Chondrocyte (in vitro differentiated cells): Measurements from ENCODE around the gene USP40. TPM values are rescaled to one million over a fixed set of nuclear protein-coding genes. Genes with fewer than 3 reads are reported as not detected.
"Not testable (repeated sequence)": the region's sequence is repeated elsewhere in the genome, so short reads cannot be mapped to it uniquely, and the experiment has no call there.

Experiments
- DNase-seq: peaks from one replicate; pipeline ENCODE4 v3.0.0; 2021; ENCODE audit warnings: mixed read lengths, low spot score
- H3K27ac Mint-ChIP-seq: one replicate; pipeline ENCODE4 v1.8.0; 2021; ENCODE audit warnings: mild to moderate bottlenecking, moderate library complexity, mixed read lengths; ENCODE audit not compliant: unreplicated experiment
- H3K27me3 Mint-ChIP-seq: 2 replicates; pipeline ENCODE4 v1.8.0; 2021; ENCODE audit warnings: low read depth, mixed read lengths
- H3K36me3 Mint-ChIP-seq: 2 replicates; pipeline ENCODE4 v1.8.0; 2021; ENCODE audit warnings: low read depth, mixed read lengths
- H3K4me1 Mint-ChIP-seq: 2 replicates; pipeline ENCODE4 v1.8.0; 2021; ENCODE audit warnings: low read depth, mild to moderate bottlenecking, mixed read lengths
- H3K4me3 Mint-ChIP-seq: one replicate; pipeline ENCODE4 v1.8.0; 2021; ENCODE audit warnings: mild to moderate bottlenecking, moderate library complexity, mixed read lengths; ENCODE audit not compliant: unreplicated experiment
- H3K9me3 Mint-ChIP-seq: 2 replicates; pipeline ENCODE4 v1.8.0; 2021; ENCODE audit warnings: low read depth, mixed read lengths
- CTCF ChIP-seq: fragments of 200-600 bp; sonication (generic); IDR thresholded peaks from 2 replicates; pipeline ENCODE4 v1.5.0; 2021; ENCODE audit warnings: antibody characterized with exemption, mild to moderate bottlenecking, moderate library complexity
- total RNA-seq: library from RNA; stranded (reverse); gene quantifications from 3 replicates; pipeline ENCODE4 v1.2.1, GENCODE V29; 2021

The USP40 gene
- total RNA-seq, 1 donor from 2014 or later, result 29.4 TPM

GRCh38 chr2:233593201-233593600, 26.6 kb upstream of the USP40 start:
- no peak overlapping the region for H3K4me3 Mint-ChIP-seq
- no peaks in the 10 kb centered on the region for H3K4me1 Mint-ChIP-seq
- no peak for DNase-seq
- no peak for TF ChIP-seq CTCF
- H3K27me3 Mint-ChIP-seq, result no peaks in the 10 kb centered on the region
- H3K27ac Mint-ChIP-seq, result no peak overlapping the region
- H3K36me3 Mint-ChIP-seq, result no peaks in the 10 kb centered on the region
- H3K9me3 Mint-ChIP-seq, result no peaks in the 10 kb centered on the region

- not testable (repeated sequence) for H3K4me3 Mint-ChIP-seq, H3K36me3 Mint-ChIP-seq
Observed at GRCh38 chr2:233592706-233593105, 26.1 kb upstream of the USP40 start.

GRCh38 chr2:233588400-233588799, 21.8 kb upstream of the USP40 start:
- Mint-ChIP-seq H3K4me1 (no peaks in the 10 kb centered on the region), H3K4me3 (no peak overlapping the region)
- no peak for DNase-seq

More at GRCh38 chr2:233592706-233593105, 26.1 kb upstream of the USP40 start:
- not testable (repeated sequence) for DNase-seq, H3K4me1 Mint-ChIP-seq, H3K27me3 Mint-ChIP-seq, H3K27ac Mint-ChIP-seq, H3K9me3 Mint-ChIP-seq

GRCh38 chr2:233584210-233584609, 17.6 kb upstream of the USP40 start:
- H3K9me3 Mint-ChIP-seq, result no peaks in the 10 kb centered on the region
- no peak overlapping the region for H3K27ac Mint-ChIP-seq
- no peak for DNase-seq
- no peaks in the 10 kb centered on the region for H3K4me1 Mint-ChIP-seq
- TF ChIP-seq CTCF, result no peak
- no peak overlapping the region for H3K4me3 Mint-ChIP-seq
- H3K36me3 Mint-ChIP-seq, result no peaks in the 10 kb centered on the region
- H3K27me3 Mint-ChIP-seq, result no peaks in the 10 kb centered on the region

More at GRCh38 chr2:233588400-233588799, 21.8 kb upstream of the USP40 start:
- Mint-ChIP-seq H3K36me3 (no peaks in the 10 kb centered on the region), H3K27me3 (no peaks in the 10 kb centered on the region), H3K27ac (no peak overlapping the region), H3K9me3 (no peaks in the 10 kb centered on the region)
- TF ChIP-seq CTCF, result no peak

- not testable (repeated sequence) for H3K4me1 Mint-ChIP-seq, H3K36me3 Mint-ChIP-seq, DNase-seq, H3K9me3 Mint-ChIP-seq, H3K27me3 Mint-ChIP-seq, H3K4me3 Mint-ChIP-seq, H3K27ac Mint-ChIP-seq
Observed at GRCh38 chr2:233583217-233583965, 16.8 kb upstream of the USP40 start.

- H3K4me1 Mint-ChIP-seq, H3K4me3 Mint-ChIP-seq, H3K36me3 Mint-ChIP-seq, H3K27ac Mint-ChIP-seq, DNase-seq, H3K27me3 Mint-ChIP-seq, H3K9me3 Mint-ChIP-seq: not testable (repeated sequence)
Observed at GRCh38 chr2:233577341-233577740, 10.8 kb upstream of the USP40 start.

GRCh38 chr2:233572468-233572867, 5.9 kb upstream of the USP40 start:
- Mint-ChIP-seq H3K27me3 (no peaks in the 10 kb centered on the region), H3K9me3 (no peaks in the 10 kb centered on the region), H3K4me3 (no peak overlapping the region), H3K36me3 (no peaks in the 10 kb centered on the region), H3K27ac (no peak overlapping the region), H3K4me1 (no peaks in the 10 kb centered on the region)
- DNase-seq, result no peak
- TF ChIP-seq CTCF, result no peak
